Measurements from ENCODE around the gene SLC38A11.

Gene SLC38A11

DNA sequence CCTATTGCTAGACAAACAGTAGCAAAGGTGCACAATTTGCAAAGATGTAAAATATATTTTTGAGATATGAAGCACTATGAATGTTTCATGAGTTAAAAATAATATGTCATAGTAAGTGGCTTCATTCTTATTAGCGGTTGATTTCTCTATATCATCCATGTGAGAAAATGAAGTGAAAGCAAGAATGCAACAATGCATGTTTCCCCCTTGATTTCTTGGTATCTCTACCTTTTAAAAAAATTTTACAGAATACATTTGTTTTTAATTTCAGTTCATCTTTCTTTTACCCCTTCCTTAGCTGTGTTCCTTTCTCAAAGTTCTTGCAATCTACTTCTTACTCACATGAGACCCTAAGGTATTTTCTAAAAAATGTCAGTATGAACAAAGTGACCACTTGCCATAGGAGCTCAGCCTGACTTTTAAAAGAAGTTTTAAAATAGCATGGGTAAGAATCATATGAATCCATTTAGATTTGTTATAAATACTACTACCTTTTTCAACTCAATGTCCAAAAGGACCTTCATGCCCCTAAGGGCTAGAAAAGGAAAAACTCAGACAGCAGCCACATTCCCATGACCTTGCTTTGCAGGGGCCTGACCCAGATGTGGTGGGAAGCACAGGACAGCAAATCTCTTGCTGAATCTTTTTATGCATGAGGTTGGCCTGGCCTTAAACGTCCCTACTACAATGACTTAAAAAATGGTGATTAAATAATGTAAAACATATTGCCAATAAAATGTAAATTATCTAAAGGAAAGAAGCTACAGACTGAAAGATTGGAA is 14.8 kb upstream of the SLC38A11 start:
- no peak for DNase-seq (ENCODE audit: low read depth, low spot score)

DNA sequence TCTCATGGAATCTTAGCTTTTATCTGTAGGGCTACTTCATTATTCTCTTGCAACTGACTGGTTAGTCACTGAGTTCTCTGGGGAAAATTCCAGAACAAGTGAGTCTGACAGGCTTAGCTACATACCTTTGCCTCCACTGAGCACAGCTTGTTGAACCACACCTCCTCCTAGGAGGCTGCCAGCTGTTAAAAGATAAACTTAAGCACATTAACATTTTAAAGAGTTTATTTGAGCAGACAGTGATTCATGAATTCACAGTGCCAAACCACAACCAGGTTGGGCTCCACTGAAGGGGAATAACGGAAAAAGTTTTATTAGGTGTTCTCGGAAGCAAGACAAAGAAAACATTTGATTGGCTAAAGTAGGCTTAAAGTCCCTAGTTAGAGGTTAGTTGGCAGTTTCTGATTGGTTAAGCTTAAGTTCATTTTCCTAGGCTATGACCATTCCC is 12.5 kb upstream of the SLC38A11 start:
- DNase-seq (ENCODE audit: low read depth, low spot score), result no peak

DNA sequence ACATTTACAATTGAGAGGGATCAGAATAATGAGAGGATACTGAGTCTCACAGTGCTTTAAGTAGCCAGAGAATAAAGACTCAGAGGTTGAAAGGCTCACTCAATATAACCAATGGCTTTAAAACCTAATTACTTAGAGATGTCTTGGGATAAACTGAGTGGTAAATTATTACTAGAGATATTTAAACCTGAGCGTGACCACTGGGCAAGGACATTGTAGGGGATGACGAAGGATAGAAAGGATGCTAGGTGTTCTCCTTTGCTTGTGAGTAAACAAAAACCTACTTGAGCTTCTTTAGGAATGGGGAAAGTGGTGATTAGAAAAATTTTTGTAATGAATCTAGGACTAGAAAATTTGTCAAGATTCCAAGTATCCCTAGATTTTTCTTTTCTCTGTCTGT is 12.0 kb upstream of the SLC38A11 start:
- no peak for DNase-seq (ENCODE audit: low read depth, low spot score)

DNA sequence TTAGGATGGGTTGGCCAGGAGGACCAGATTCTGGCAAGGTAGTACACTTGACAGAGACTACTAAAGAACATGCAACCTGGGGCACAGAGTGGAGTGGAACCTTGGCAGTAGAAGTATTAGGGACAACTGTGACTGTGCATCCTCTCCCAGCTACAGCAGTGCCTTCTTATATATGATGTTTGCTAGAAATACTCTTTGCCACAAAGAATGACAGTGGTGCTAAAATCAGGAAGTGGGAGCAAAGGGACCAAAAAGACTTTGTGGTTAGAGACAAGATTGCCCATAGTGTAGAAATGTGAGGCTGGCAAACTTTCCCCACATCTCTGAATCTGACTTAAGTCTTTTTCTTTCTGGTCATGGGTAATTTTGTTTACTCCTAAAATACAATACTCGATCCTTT is 9.4 kb upstream of the SLC38A11 start:
- DNase-seq (ENCODE audit: low read depth, low spot score), result no peak

DNA sequence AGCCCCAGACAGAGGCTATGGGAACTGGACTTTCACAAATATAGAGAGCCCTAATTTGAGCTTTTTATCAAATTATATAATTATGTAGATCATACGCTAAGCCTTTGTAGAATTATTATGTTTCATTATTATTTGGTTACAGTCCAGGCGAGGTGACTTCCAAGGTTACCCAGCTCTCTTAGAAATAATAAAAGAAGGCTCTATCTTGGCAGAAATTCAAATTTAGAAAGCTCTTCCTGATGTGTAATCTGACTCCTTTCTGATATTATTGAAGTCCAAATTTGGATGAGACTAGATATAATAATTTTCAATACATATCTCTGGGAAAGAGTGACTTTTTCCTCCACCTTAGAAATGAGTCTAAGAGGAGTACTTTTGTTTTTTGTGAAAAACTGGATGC is 4.8 kb upstream of the SLC38A11 start:
- no peak for DNase-seq (ENCODE audit: low read depth, low spot score)

DNA sequence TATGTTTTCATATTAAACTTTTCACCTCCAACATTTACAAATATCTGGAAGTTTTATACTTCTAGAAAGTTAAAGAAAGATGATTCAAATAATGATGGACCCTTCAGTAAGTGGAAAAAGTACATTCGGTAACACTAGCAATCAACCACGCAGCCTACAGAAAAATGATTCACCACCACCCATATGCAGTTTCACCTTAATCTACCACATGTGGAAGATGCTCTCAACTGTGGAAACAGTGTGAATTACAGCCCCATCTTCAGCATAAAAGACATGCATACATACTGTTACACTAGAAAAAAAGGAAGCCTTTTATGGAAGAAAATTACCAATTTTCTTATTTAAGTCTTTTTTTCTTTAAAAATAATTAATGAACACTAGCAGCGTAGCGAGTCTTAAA is 1.1 kb downstream of the SLC38A11 start:
- DNase-seq (ENCODE audit: low read depth, low spot score), result no peak

DNA sequence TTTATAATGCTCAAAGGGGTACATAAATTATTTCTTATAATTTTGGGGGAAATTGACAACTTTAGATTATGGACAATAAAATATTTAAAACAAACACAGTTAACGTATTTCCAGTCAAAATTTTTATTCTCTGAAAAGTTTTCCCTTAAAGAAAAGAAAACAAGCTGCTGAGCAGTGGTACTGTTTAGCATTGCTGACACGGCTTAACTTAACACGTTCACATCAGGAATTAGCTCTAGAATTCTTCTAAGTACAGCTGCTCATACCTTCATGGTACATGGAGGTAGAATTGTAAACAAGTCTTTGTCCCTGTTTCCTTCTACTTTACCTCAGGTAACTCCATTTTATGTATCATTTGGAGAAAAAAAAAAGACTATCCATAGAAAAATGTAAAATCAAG is 2.0 kb downstream of the SLC38A11 start:
- no peak for DNase-seq (ENCODE audit: low read depth, low spot score)

DNA sequence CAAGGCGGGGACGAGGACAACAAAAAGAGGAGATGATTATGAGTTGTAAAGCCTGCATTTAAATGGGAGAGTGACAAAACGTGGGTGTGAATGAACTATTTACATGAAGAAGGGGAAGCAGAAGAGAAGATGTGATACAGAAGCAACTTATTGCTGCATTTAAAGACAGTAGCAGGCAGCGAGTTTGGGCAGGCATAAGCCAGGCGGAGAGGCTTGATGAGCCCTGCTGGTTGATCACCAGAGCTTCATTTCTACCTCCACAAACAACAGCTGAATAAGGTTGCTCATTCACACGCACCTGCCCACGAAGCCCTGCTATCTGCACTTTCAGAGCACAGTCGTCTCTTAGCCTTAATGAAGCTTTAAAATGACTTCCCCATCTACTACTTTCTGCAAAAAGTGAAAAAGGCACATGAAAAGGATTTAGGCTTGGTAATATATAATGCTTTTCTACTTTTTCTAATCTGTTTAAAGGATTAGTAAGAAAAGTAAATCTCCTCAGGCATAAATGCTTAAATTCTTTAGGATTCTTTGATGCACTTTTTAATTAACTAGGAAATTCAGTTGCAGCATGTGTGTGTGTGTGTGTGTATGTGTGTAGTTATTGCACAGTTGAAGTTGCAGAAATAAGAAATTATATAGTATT is 3.1 kb downstream of the SLC38A11 start:
- no peak for DNase-seq (ENCODE audit: low read depth, low spot score)

DNA sequence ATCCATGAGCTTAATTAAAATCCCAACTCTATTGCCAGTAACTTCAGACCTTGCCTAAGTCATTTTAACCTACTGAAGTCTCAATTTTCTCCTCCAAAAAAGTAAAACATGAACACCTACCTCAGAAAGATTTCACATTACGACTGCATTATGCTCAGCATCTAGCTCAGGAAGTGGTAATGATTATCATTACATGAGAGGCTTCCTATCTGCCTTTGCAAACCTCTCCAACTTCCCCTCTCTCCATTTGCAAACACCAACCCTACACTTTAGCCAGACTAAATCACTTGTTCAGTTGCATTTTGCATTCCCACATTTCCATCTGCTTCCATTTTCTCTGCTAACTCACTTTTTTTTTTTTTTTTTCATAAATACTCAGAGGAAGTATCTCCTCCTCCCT is 6.8 kb downstream of the SLC38A11 start:
- no peak for DNase-seq (ENCODE audit: low read depth, low spot score)

DNA sequence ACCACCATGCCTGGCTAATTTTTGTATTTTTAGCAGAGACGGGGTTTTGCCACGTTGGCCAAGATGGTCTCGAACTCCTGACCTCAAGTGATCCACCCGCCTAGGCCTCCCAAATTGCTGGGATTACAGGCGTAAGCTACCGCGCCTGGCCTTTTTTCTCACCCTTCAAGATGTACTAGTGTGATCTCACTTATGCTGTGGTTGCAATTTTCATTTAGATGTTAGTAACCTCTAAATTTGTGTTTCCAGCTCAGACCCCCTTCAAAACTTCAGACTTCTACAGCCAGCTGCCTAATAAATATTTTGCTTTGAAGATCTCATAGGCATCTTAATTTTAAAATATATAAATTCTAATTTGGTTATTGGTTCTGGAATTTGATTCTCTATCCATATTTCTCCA is 8.0 kb downstream of the SLC38A11 start:
- DNase-seq (ENCODE audit: low read depth, low spot score), result no peak

DNA sequence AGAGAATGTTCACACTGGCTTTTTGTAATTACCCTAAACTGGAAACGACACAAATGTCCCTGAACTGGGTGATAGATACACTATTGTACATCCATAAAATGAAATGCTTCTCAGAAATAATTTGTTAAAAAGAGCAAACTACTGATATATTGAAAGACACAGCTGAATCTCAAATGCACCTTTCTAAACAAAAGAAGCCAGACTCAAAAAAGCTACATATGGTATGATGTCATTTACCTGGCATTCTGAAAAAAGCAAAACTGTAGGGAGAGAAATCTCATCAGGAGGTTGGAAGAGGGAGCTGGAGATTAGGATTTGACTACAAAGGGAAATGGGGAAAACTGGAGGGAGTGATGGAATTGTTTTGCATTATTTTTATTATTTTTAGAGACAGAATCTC is 12.0 kb downstream of the SLC38A11 start:
- DNase-seq (ENCODE audit: low read depth, low spot score), result no peak

DNA sequence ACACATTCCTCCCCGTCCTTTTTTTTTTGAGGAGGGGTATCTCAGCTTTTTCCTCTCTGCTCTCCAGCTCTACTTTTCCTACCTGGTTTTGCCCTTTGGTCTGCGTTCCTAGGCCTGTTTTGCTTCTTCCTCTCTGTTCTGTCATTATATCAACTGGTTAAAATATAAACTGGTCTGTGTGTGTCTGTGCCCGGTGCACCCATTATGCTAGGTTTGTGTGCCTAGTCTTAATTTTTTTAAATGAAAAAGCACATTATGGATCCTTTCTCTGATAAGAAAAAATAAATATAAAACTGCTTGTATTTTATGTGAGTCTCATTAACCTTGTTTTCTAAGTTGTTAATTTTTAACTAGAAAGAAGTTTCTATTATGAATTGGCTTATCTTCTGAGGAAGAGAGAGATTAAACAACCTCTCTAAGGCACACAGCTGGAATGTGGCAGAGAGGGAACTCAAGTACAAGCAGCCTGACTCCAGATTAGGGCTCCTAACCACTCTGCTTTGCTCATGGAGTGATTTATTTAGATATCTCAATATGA is 17.4 kb downstream of the SLC38A11 start:
- no peak for DNase-seq (ENCODE audit: low read depth, low spot score)

DNA sequence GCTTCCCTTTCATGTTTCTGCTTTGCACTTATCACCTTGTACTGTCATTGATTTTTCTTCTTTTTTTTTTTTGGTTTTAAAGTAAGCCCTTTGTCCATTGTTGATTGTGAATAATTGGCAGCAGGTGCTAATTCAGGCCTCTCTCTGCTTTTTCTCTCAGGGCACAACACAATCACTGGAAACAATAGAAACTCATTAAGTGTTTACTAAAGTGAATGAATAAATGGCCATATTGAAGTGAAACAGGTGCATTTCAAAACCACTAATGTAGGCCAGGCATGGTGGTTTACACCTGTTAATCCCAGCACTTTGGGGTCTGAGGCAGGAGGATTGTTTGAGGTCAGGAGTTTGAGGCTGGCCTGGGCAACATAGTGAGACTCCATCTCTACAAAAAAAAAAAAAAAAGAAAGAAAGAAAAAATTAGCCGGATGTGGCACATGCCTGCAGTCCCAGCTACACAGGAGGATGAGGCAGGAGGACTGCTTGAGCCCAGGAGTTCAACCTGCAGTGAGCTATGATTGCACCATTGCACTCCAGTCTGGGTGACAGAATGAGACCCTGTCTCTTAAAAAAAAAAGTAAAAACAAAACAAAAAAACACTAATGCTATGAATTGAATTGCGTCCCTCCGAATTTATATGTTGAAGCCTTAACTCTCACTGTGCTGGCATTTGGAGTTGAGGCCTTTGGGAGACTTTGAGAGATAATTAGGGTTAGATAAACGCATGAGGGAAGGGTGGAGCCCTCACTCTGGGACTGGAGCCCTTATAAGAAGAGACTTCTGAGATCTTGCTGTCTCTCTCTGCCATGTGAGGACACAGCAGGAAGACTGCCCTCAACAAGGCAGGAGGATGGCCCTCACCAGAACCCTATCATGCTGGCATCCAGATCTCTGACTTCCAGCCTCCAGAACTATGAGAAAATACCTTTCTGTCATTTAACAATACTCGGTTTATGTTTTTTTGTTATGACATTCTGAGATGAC is 19.9 kb downstream of the SLC38A11 start:
- no peak for DNase-seq (ENCODE audit: low read depth, low spot score)

DNA sequence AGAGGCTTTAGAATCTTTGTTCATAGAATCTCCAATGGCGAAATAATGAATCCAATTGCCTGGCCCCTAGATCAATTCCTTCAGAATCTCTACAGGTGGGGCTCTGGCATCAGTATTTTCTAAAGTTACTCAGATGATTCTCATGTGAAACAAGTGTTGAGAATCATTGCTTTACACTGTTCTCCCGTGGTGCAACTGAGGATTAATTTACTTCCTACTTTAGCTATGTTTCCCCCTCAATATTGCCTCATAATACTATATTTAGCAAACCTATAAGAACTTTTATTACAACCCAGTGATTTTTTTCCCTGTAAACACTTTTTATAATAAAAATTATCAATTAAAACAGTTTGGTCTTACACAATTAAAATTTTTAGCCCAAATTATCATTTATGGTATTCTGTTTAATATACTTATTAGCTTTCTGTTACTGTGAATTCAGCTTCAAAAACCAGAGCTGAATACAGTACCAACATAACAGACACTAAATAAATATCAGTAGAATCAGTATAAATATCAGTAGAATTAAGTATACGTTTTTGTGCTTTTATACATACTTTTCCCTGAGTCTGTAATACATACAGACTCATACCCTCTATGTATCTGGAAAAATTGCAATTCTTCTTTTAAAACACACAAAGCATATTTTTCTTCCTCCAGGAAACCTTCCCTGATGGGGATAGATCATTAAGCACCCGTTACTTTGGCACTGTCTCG is 20.8 kb downstream of the SLC38A11 start:
- no peak for DNase-seq (ENCODE audit: low read depth, low spot score)

DNA sequence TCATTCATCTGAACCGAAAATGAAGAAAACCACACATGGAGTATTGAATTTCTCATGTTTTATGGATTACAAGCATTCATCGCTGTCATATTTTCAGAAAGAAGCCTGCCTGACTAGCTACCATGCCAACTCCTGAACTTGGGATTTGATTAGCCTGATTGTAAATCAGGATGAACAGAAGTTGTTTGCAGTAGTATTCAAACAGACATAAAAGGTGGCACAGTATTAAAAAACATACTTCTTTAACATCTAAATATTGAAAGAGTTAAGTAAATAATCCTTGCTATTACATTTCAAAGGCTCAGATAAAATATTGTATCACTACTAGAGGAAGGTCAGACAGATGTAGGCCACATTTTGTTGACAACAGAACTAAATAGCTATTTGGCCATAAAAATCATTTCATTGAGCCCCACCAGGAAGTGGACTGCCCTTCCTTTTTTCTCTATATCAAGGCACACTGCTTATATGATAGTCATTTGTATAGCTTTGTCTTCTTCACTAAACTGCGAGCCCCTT is 21.6 kb downstream of the SLC38A11 start:
- DNase-seq (ENCODE audit: low read depth, low spot score), result no peak

DNA sequence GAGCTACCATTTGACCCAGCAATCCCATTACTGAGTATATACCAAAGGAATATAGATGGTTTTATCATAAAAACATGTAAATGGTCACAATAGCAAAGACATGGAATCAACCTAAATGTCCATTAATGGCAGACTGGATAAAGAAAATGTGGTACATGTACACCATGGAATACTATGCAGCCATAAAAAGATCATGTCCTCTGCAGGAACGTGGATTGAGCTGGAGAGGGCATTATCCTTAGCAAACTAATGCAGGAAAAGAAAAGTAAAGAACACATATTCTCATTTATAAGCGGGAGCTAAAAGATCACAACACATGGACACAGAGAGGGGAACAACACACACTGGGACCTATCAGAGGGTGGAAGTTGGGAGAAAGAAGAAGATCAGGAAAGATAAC is 22.9 kb downstream of the SLC38A11 start:
- DNase-seq (ENCODE audit: low read depth, low spot score), result no peak

DNA sequence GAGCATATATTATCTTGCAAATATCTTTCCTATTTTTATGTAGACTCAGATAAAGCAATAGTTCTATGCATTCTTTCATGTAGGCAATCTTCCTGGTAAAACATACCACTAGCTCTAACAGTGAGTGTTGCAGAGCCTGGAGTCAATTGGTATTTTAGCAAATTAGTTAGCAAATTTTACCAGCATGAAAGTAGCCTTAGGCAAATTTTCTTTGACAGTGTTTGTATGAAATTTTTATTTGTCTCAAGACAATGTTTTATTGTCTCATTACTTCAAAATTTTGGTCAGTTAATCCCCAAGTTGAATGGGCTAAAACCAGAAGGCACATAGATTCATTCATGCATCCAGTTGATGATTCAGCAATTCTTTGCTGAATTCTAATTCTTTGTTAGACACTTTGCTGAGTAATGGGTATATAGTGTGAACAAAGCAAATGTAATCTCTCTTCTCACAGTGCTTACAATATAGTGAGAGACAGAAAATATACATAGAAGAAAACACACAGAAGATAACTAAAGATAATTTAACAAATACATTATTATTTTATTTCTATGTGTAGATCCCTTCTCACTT is 27.1 kb downstream of the SLC38A11 start:
- no peak for DNase-seq (ENCODE audit: low read depth, low spot score)

DNA sequence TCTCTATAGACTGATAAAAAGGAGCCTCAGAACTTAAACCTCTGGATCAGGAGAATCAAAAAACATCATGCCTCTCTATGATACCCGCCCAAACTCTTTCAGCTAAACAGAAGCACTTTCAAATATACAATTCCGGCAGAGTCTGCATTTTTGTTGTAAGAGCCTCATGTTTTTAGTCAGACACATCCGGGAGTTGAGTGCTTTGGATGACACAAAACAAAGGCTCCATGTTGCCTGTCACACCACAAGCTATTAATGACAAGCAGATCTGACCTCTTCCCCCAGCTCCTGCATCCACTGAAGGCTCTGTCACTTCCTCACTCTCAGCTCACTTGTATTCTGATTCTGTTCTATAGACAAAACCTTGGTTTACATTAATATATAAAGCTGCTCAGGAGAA is 33.2 kb downstream of the SLC38A11 start:
- DNase-seq (ENCODE audit: low read depth, low spot score), result no peak

DNA sequence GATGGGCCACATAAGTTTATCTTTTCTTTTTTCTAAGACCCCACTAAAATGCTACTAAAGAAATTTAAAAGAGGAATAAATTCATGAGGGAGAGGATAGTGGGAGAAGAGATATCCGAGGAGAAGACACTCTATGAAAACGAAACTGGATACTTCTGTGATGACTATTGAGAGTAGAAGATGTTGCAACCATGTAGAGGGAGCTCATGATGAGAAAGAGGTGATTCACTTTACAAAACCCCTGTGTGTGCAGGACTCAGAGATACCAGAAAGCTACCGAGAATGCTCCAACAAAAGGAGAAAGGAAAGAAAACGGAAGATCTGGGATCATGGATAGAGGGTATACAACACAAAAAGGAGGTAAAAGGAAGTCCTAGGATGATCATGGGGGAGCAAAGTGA is 34.9 kb downstream of the SLC38A11 start:
- DNase-seq (ENCODE audit: low read depth, low spot score), result no peak

DNA sequence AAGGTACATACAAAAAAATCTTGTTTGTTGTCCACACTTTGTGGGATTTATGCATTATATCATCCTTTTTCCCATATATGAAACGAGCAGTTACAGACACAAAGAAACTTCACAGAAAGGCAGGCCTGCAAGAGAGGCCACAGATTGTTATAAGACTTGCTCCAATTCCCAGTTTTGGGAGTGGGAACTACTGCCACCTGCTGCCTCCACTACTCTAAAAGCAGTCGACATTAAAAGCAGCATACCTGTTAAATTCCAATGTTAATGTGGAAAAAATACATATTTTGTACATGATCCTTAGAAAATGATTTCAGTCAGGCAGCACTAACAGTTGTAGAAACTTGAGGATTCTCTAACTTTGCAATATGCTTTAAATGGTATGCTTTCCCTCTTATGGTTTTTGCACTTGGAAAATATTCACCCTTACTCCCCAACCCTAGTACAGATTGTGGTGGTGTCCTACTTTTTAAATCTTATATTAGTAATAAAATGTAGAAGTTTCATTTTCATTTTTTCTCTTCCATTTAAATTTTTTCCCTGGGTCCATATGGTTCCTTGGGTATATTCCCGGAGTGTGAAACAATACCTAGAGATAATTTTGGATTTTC is 37.9 kb downstream of the SLC38A11 start:
- no peak for DNase-seq (ENCODE audit: low read depth, low spot score)

Measured in activated CD4-positive, CD25-positive, alpha-beta regulatory T cell treated with anti-CD3 and anti-CD28 coated beads, Interleukin-2, amount 50 U/mL, for 16 hours (primary cell).